ENCODE measurements around the gene AKAP6. TPM values are rescaled to one million over a fixed set of nuclear protein-coding genes. Genes with fewer than 3 reads are reported as not detected.

AKAP6 gene
- total and polyA plus RNA-seq, 4 donors, result 0.42 to 3.2 (median 1.7) TPM

DNA sequence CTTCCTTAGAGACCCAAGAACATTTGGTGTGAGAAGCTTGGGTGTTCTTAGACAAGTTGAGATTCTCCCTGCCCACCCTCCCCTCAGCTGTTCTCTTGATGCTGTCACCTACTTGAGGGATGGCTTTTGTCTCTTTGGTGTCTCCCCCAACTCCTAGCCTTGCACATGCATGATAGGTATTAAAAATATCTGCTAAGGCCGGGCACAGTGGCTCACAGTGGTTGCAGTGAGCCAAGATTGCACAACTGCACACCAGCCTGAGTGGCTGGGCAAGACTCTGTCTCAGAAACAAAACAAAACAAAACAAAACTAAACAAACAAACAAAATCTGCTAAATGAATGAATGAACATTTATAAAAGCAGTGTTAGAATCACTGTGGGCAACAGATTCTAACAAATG lies 261.1 kb downstream of the AKAP6 start:
- H3K27me3 ChIP-seq (ENCODE audit: control insufficient read depth in 4 of 4, insufficient read depth in 4 of 4, low read length in 3 of 4), result no peaks in the 10 kb centered on the region
- WGBS, result 45% methylated on average over 1 of the region's 1 CpG
- peaks cover 0 to 4% (median under 1%) of the 10 kb centered on the region in 4 donors for H3K9me3 ChIP-seq (ENCODE audit: control insufficient read depth in 4 of 4, low read length in 3 of 4)
- H3K36me3 ChIP-seq (ENCODE audit: control insufficient read depth in 4 of 4, insufficient read depth in 3 of 4, low read depth in 1 of 4, low read length in 3 of 4), result no peaks in the 10 kb centered on the region
- no peak overlapping the region for H3K4me3 ChIP-seq (ENCODE audit: low read depth in 1 of 3, low read length in 3 of 3)
- TF ChIP-seq, protein P1, sequence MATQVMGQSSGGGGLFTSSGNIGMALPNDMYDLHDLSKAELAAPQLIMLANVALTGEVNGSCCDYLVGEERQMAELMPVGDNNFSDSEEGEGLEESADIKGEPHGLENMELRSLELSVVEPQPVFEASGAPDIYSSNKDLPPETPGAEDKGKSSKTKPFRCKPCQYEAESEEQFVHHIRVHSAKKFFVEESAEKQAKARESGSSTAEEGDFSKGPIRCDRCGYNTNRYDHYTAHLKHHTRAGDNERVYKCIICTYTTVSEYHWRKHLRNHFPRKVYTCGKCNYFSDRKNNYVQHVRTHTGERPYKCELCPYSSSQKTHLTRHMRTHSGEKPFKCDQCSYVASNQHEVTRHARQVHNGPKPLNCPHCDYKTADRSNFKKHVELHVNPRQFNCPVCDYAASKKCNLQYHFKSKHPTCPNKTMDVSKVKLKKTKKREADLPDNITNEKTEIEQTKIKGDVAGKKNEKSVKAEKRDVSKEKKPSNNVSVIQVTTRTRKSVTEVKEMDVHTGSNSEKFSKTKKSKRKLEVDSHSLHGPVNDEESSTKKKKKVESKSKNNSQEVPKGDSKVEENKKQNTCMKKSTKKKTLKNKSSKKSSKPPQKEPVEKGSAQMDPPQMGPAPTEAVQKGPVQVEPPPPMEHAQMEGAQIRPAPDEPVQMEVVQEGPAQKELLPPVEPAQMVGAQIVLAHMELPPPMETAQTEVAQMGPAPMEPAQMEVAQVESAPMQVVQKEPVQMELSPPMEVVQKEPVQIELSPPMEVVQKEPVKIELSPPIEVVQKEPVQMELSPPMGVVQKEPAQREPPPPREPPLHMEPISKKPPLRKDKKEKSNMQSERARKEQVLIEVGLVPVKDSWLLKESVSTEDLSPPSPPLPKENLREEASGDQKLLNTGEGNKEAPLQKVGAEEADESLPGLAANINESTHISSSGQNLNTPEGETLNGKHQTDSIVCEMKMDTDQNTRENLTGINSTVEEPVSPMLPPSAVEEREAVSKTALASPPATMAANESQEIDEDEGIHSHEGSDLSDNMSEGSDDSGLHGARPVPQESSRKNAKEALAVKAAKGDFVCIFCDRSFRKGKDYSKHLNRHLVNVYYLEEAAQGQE (IDR thresholded peaks at IDR 0.05), result no peak
- no peak for TF ChIP-seq FOXA1 (IDR thresholded peaks at IDR 0.05)
- TF ChIP-seq FOXA2 (IDR thresholded peaks at IDR 0.05), result no peak
- TF ChIP-seq YY1 (IDR thresholded peaks at IDR 0.05), result no peak
- TF ChIP-seq JUND (IDR thresholded peaks at IDR 0.05), result no peak
- TF ChIP-seq, protein P2, sequence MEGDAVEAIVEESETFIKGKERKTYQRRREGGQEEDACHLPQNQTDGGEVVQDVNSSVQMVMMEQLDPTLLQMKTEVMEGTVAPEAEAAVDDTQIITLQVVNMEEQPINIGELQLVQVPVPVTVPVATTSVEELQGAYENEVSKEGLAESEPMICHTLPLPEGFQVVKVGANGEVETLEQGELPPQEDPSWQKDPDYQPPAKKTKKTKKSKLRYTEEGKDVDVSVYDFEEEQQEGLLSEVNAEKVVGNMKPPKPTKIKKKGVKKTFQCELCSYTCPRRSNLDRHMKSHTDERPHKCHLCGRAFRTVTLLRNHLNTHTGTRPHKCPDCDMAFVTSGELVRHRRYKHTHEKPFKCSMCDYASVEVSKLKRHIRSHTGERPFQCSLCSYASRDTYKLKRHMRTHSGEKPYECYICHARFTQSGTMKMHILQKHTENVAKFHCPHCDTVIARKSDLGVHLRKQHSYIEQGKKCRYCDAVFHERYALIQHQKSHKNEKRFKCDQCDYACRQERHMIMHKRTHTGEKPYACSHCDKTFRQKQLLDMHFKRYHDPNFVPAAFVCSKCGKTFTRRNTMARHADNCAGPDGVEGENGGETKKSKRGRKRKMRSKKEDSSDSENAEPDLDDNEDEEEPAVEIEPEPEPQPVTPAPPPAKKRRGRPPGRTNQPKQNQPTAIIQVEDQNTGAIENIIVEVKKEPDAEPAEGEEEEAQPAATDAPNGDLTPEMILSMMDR (IDR thresholded peaks at IDR 0.05; ENCODE audit: low read depth, low read length, missing input control), result no peak
- TF ChIP-seq GABPA (IDR thresholded peaks at IDR 0.05 in 1 of 2, conservative IDR thresholded peaks at IDR 0.05 in 1 of 2), result no peak
- no peak for TF ChIP-seq TAF1 (conservative IDR thresholded peaks at IDR 0.05)
- TF ChIP-seq, protein P3, sequence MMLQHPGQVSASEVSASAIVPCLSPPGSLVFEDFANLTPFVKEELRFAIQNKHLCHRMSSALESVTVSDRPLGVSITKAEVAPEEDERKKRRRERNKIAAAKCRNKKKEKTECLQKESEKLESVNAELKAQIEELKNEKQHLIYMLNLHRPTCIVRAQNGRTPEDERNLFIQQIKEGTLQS (IDR thresholded peaks at IDR 0.05), result no peak
- TF ChIP-seq HNF4G (IDR thresholded peaks at IDR 0.05), result no peak
- TF ChIP-seq, protein P4, sequence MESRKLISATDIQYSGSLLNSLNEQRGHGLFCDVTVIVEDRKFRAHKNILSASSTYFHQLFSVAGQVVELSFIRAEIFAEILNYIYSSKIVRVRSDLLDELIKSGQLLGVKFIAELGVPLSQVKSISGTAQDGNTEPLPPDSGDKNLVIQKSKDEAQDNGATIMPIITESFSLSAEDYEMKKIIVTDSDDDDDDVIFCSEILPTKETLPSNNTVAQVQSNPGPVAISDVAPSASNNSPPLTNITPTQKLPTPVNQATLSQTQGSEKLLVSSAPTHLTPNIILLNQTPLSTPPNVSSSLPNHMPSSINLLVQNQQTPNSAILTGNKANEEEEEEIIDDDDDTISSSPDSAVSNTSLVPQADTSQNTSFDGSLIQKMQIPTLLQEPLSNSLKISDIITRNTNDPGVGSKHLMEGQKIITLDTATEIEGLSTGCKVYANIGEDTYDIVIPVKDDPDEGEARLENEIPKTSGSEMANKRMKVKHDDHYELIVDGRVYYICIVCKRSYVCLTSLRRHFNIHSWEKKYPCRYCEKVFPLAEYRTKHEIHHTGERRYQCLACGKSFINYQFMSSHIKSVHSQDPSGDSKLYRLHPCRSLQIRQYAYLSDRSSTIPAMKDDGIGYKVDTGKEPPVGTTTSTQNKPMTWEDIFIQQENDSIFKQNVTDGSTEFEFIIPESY (IDR thresholded peaks at IDR 0.05), result no peak
- TF ChIP-seq SP1 (IDR thresholded peaks at IDR 0.05), result no peak
- TF ChIP-seq RAD21 (IDR thresholded peaks at IDR 0.05), result no peak
- TF ChIP-seq, protein P5, sequence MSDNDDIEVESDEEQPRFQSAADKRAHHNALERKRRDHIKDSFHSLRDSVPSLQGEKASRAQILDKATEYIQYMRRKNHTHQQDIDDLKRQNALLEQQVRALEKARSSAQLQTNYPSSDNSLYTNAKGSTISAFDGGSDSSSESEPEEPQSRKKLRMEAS (IDR thresholded peaks at IDR 0.05), result no peak
- TF ChIP-seq EGR1 (IDR thresholded peaks at IDR 0.05; ENCODE audit: low read depth in 2 of 2), result no peak
- H3K9ac ChIP-seq (ENCODE audit: low read depth in 1 of 2, low read length in 2 of 2), result no peak overlapping the region
- no peak overlapping the region for H3K27ac ChIP-seq (ENCODE audit: low read depth in 1 of 2, low read length in 2 of 2)
- no peak for DNase-seq (ENCODE audit: low spot score)
- no peaks in the 10 kb centered on the region for H3K4me1 ChIP-seq (ENCODE audit: control insufficient read depth in 4 of 4, insufficient read depth in 4 of 4, low read length in 3 of 4)

DNA sequence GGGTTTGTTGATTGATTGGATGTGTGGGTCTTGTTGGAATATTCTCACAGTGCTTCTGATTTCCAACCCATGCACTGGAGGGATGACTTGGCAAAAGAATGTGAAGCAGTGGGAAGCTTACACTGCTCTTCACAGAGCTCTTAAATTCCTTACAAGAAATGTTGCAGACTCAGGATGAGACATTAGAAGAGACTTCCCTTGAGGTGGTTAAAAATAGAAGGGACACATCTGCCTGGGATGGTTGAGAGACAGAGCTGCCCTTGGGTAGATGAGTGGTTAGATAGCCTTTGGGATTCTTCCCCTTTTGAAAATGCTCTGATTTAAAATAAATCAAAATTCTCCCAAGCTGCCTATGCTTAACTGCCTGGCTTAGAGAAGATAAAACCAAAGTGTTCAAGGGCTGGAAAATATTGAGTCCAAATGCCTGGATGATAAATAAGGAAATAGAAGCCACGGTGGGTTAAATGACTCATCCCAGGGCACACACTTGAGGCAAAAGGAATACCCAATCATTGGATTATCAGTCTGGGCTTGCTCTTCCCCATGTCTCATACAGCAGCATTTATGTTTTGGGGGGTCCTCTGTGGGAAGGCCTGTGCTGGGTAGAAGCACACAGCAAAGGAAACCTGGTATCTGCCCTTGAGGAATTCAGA lies 264.3 kb downstream of the AKAP6 start:
- Histone ChIP-seq H3K4me3 (ENCODE audit: low read depth in 1 of 3, low read length in 3 of 3) (no peak overlapping the region), H3K36me3 (ENCODE audit: control insufficient read depth in 4 of 4, insufficient read depth in 3 of 4, low read depth in 1 of 4, low read length in 3 of 4) (no peaks in the 10 kb centered on the region), H3K9ac (ENCODE audit: low read depth in 1 of 2, low read length in 2 of 2) (no peak overlapping the region), H3K9me3 (ENCODE audit: control insufficient read depth in 4 of 4, low read length in 3 of 4) (peaks cover 0 to under 1% (median 0%) of the 10 kb centered on the region in 4 donors), H3K4me1 (ENCODE audit: control insufficient read depth in 4 of 4, insufficient read depth in 4 of 4, low read length in 3 of 4) (no peaks in the 10 kb centered on the region), H3K27ac (ENCODE audit: low read depth in 1 of 2, low read length in 2 of 2) (no peak overlapping the region), H3K27me3 (ENCODE audit: control insufficient read depth in 4 of 4, insufficient read depth in 4 of 4, low read length in 3 of 4) (no peaks in the 10 kb centered on the region)
- no peak for TF ChIP-seq YY1 (IDR thresholded peaks at IDR 0.05)
- no peak for DNase-seq (ENCODE audit: low spot score)
- 70% methylated on average over 1 of the region's 1 CpG for WGBS
